ENCODE measurements around the gene TMEM150C. TPM values are rescaled to one million over a fixed set of nuclear protein-coding genes. Genes with fewer than 3 reads are reported as not detected.

The TMEM150C gene
- total and polyA plus RNA-seq, 8 donors: 1.0 to 8.7 (median 3.0) TPM

- no peak overlapping the region for H3K4me3 ChIP-seq
- no peaks in the 10 kb centered on the region for H3K36me3 ChIP-seq
- FAIRE-seq: no peak
- 59 to 63% methylated on average over 5 of the region's 5 CpGs for WGBS, 2 donors
- H3K4me1 ChIP-seq: no peaks in the 10 kb centered on the region
- H3K27ac ChIP-seq: no peak overlapping the region
- TF ChIP-seq CTCF (IDR thresholded peaks at IDR 0.05): no peak
- H3K9me3 ChIP-seq: no peaks in the 10 kb centered on the region
- intact Hi-C loops (cut with DNase I): no loop called here
- no peak for DNase-seq
- H3K27me3 ChIP-seq: no peaks in the 10 kb centered on the region
- peak in 2 of 4 donors; percentile 40 to 44 for ATAC-seq
Measured at GRCh38 chr4:82500435-82501153, 61.2 kb downstream of the TMEM150C start.

GRCh38 chr4:82499738-82500434, 61.9 kb downstream of the TMEM150C start:
- Histone ChIP-seq H3K4me3 (no peak overlapping the region), H3K9me3 (no peaks in the 10 kb centered on the region), H3K27ac (no peak overlapping the region), H3K27me3 (no peaks in the 10 kb centered on the region), H3K4me1 (no peaks in the 10 kb centered on the region), H3K36me3 (no peaks in the 10 kb centered on the region)
- ATAC-seq (no peak), DNase-seq (no peak), FAIRE-seq (no peak)
- no peak for TF ChIP-seq CTCF (IDR thresholded peaks at IDR 0.05)
- WGBS, 2 donors: 88 to 92% methylated on average over 6 of the region's 6 CpGs
- intact Hi-C loops (cut with DNase I): no loop called here

- Histone ChIP-seq H3K27me3 (no peaks in the 10 kb centered on the region), H3K27ac (no peak overlapping the region), H3K36me3 (no peaks in the 10 kb centered on the region), H3K4me3 (no peak overlapping the region), H3K4me1 (no peaks in the 10 kb centered on the region), H3K9me3 (no peaks in the 10 kb centered on the region)
- no peak for TF ChIP-seq CTCF (IDR thresholded peaks at IDR 0.05)
- no peak for FAIRE-seq
- ATAC-seq: no peak
- WGBS, 2 donors: 79 to 86% methylated on average over 2 of the region's 2 CpGs
- DNase-seq: no peak
- intact Hi-C loops (cut with DNase I): no loop called here
Measured at GRCh38 chr4:82496349-82496748, 65.4 kb downstream of the TMEM150C start.

- WGBS, 2 donors: 87 to 95% methylated on average over 4 of the region's 4 CpGs
- Histone ChIP-seq H3K27ac (no peak overlapping the region), H3K4me3 (no peak overlapping the region), H3K27me3 (no peaks in the 10 kb centered on the region), H3K9me3 (no peaks in the 10 kb centered on the region), H3K4me1 (no peaks in the 10 kb centered on the region), H3K36me3 (no peaks in the 10 kb centered on the region)
- ATAC-seq (no peak), DNase-seq (no peak), FAIRE-seq (no peak)
- TF ChIP-seq CTCF (IDR thresholded peaks at IDR 0.05): no peak
- intact Hi-C loops (cut with DNase I): no loop called here
Measured at GRCh38 chr4:82495666-82496065, 66.1 kb downstream of the TMEM150C start.
